HEK293 (cell line): ENCODE data around the gene SYDE1.

Experiments
- EGR2 ChIP-seq: fragments of 450-650 bp; formaldehyde crosslinking; IDR thresholded peaks from 2 replicates; pipeline ENCODE4 v1.5.1; 2016; ENCODE audit warnings: low read depth, missing biosample characterization, missing genetic modification characterization
- GLIS1 ChIP-seq: fragments of 450-650 bp; formaldehyde crosslinking; IDR thresholded peaks from 2 replicates; pipeline ENCODE4 v1.5.1; 2016; ENCODE audit warnings: missing biosample characterization, missing genetic modification characterization
- OVOL3 ChIP-seq: fragments of 450-650 bp; formaldehyde crosslinking; IDR thresholded peaks from 2 replicates; pipeline ENCODE4 v1.5.1; 2016; ENCODE audit warnings: missing biosample characterization, missing genetic modification characterization
- REPIN1 ChIP-seq: fragments of 450-650 bp; formaldehyde crosslinking; IDR thresholded peaks from 2 replicates; pipeline ENCODE4 v1.5.1; 2017; ENCODE audit warnings: missing biosample characterization, missing genetic modification characterization, low read depth
- ZIC2 ChIP-seq: fragments of 450-650 bp; formaldehyde crosslinking; IDR thresholded peaks from 2 replicates; pipeline ENCODE4 v1.5.1; 2016; ENCODE audit warnings: missing biosample characterization, missing genetic modification characterization
- ZNF114 ChIP-seq: fragments of 450-650 bp; formaldehyde crosslinking; IDR thresholded peaks from 2 replicates; pipeline ENCODE4 v1.5.0; 2017; ENCODE audit warnings: missing biosample characterization, missing genetic modification characterization
- ZNF16 ChIP-seq: fragments of 450-650 bp; formaldehyde crosslinking; IDR thresholded peaks from 2 replicates; pipeline ENCODE4 v1.5.1; 2016; ENCODE audit warnings: low read depth, missing biosample characterization, missing genetic modification characterization
- ZNF2 ChIP-seq: fragments of 450-650 bp; formaldehyde crosslinking; IDR thresholded peaks from 2 replicates; pipeline ENCODE4 v1.5.1; 2016; ENCODE audit warnings: missing biosample characterization, missing genetic modification characterization
- ZNF221 ChIP-seq: fragments of 450-650 bp; formaldehyde crosslinking; IDR thresholded peaks from 2 replicates; pipeline ENCODE4 v1.5.1; 2017; ENCODE audit warnings: missing biosample characterization, missing genetic modification characterization, borderline replicate concordance
- ZNF23 ChIP-seq: fragments of 450-650 bp; formaldehyde crosslinking; IDR thresholded peaks from 2 replicates; pipeline ENCODE4 v1.5.1; 2016; ENCODE audit warnings: missing biosample characterization, missing genetic modification characterization, borderline replicate concordance
- ZNF426 ChIP-seq: fragments of 450-650 bp; formaldehyde crosslinking; IDR thresholded peaks from 2 replicates; pipeline ENCODE4 v1.5.1; 2017; ENCODE audit warnings: missing biosample characterization, missing genetic modification characterization, mild to moderate bottlenecking, inconsistent platforms, moderate library complexity
- ZNF548 ChIP-seq: fragments of 450-650 bp; formaldehyde crosslinking; IDR thresholded peaks from 2 replicates; pipeline ENCODE4 v1.5.1; 2016; ENCODE audit warnings: missing biosample characterization, missing genetic modification characterization
- ZNF596 ChIP-seq: fragments of 450-650 bp; IDR thresholded peaks from 2 replicates; pipeline ENCODE4 v1.5.0; 2018; ENCODE audit warnings: missing biosample characterization, mild to moderate bottlenecking, missing genetic modification characterization, moderate library complexity
- ZNF626 ChIP-seq: fragments of 450-650 bp; sonication (Bioruptor Pico); formaldehyde crosslinking; IDR thresholded peaks from 2 replicates; pipeline ENCODE4 v1.5.1; 2018; ENCODE audit warnings: missing biosample characterization, missing genetic modification characterization, inconsistent platforms
- ZNF658 ChIP-seq: fragments of 450-650 bp; formaldehyde crosslinking; IDR thresholded peaks from 2 replicates; pipeline ENCODE4; 2016; ENCODE audit warnings: missing biosample characterization, missing genetic modification characterization
- ZNF747 ChIP-seq: fragments of 450-650 bp; formaldehyde crosslinking; IDR thresholded peaks from 2 replicates; pipeline ENCODE4 v1.5.1; 2016; ENCODE audit warnings: missing biosample characterization, missing genetic modification characterization
- ZNF76 ChIP-seq: fragments of 450-650 bp; formaldehyde crosslinking; IDR thresholded peaks from 2 replicates; pipeline ENCODE4; 2016; ENCODE audit warnings: low read depth, missing biosample characterization, missing genetic modification characterization, borderline replicate concordance
- ZNF768 ChIP-seq: fragments of 450-650 bp; formaldehyde crosslinking; IDR thresholded peaks from 2 replicates; pipeline ENCODE4 v1.5.1; 2018; ENCODE audit warnings: missing biosample characterization, mild to moderate bottlenecking, missing genetic modification characterization
- ZNF777 ChIP-seq: fragments of 450-650 bp; formaldehyde crosslinking; IDR thresholded peaks from 2 replicates; pipeline ENCODE4 v1.5.1; 2017; ENCODE audit warnings: missing biosample characterization, missing genetic modification characterization, borderline replicate concordance
- ZNF830 ChIP-seq: fragments of 450-650 bp; IDR thresholded peaks from 2 replicates; pipeline ENCODE4 v1.5.0; 2018; ENCODE audit warnings: missing biosample characterization, missing genetic modification characterization, low read depth, mild to moderate bottlenecking, moderate library complexity
- ZXDB ChIP-seq: fragments of 450-650 bp; formaldehyde crosslinking; IDR thresholded peaks from 2 replicates; pipeline ENCODE4 v1.5.1; 2016; ENCODE audit warnings: missing biosample characterization, missing genetic modification characterization
- TF ChIP-seq, protein P1 (sequence below): fragments of 450-650 bp; IDR thresholded peaks from 2 replicates; pipeline ENCODE4 v1.5.1; 2018; ENCODE audit warnings: missing biosample characterization, mild to moderate bottlenecking, missing genetic modification characterization
- TF ChIP-seq, protein P2 (sequence below): fragments of 450-650 bp; formaldehyde crosslinking; IDR thresholded peaks from 2 replicates; pipeline ENCODE4 v1.5.1; 2016; ENCODE audit warnings: missing biosample characterization, missing genetic modification characterization
- TF ChIP-seq, protein P3 (sequence below): fragments of 450-650 bp; formaldehyde crosslinking; IDR thresholded peaks from 2 replicates; pipeline ENCODE4 v1.5.1; 2016; ENCODE audit warnings: missing biosample characterization, missing genetic modification characterization
- TF ChIP-seq, protein P4 (sequence below): fragments of 450-650 bp; formaldehyde crosslinking; IDR thresholded peaks from 2 replicates; pipeline ENCODE4 v1.5.1; 2017; ENCODE audit warnings: missing biosample characterization, missing genetic modification characterization
- TF ChIP-seq, protein P5 (sequence below): fragments of 450-650 bp; formaldehyde crosslinking; IDR thresholded peaks from 2 replicates; pipeline ENCODE4 v1.5.1; 2016; ENCODE audit warnings: missing biosample characterization, missing genetic modification characterization
- TF ChIP-seq, protein P6 (sequence below): fragments of 450-650 bp; formaldehyde crosslinking; IDR thresholded peaks from 2 replicates; pipeline ENCODE4 v1.5.1; 2017; ENCODE audit warnings: missing biosample characterization, missing genetic modification characterization

SYDE1 gene

DNA sequence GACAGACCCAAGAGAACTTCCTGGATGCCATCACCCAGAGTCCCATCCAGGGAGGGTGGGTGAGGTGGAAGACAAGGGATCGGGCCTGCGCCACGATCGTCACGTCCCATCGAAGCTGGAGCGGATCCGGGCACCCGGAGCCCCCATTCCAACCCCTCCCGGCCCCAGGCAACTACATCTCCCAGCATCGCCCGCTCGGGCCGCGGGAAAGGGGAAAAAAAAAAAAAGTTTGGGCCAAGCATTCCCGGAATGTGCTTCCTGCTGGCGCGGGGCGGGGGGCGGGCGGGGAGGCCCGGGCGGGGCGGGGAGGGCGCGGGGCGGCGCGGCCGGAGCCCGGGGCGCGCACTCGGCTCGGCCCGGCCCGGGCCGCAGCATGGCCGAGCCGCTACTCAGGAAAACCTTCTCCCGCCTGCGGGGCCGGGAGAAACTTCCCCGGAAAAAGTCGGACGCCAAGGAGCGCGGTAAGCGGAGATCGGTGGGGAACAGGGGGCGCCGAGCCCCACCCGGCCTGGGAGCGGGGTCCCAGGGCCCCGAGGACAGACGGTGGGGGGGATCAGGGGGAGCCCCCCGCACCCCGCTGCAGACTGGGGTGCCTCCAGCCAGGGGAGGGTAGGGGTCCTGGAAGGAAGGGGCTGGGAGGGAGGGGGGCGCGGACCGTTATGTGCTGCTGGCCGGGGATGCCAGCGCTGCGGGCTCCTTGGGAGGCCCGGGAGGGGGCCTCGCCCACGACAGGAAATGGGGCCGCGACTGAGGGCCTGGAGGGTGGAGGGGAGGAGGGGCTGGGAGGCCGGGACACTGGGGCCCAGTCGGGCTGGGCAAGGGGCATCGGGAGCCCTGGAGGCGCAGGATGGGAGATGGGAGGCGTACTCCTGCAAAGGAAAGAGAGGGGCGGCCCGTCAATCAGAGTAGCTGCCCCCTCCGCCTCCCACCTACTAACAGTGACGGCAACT is at the start of gene SYDE1 (continued):
- TF ChIP-seq, protein P1, sequence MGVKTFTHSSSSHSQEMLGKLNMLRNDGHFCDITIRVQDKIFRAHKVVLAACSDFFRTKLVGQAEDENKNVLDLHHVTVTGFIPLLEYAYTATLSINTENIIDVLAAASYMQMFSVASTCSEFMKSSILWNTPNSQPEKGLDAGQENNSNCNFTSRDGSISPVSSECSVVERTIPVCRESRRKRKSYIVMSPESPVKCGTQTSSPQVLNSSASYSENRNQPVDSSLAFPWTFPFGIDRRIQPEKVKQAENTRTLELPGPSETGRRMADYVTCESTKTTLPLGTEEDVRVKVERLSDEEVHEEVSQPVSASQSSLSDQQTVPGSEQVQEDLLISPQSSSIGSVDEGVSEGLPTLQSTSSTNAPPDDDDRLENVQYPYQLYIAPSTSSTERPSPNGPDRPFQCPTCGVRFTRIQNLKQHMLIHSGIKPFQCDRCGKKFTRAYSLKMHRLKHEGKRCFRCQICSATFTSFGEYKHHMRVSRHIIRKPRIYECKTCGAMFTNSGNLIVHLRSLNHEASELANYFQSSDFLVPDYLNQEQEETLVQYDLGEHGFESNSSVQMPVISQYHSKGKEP (tag by site-specific recombination) = no peak
- TF ChIP-seq EGR2 (tag by site-specific recombination) (peak; percentile 39; the same call in 1 of the 2 replicates), ZNF548 (tag by site-specific recombination) (no peak), ZNF426 (tag by site-specific recombination) (no peak), ZNF777 (tag by site-specific recombination) (no peak), ZXDB (tag by site-specific recombination) (peak; percentile 5), GLIS1 (tag by site-specific recombination) (peak; percentile 62), ZNF221 (no peak), ZNF16 (tag by site-specific recombination) (no peak), ZNF23 (tag by site-specific recombination) (no peak), ZNF830 (tag by site-specific recombination) (no peak), ZNF747 (tag by site-specific recombination) (no peak), REPIN1 (tag by site-specific recombination) (no peak), ZNF596 (no peak), ZNF626 (tag by site-specific recombination) (no peak), ZIC2 (tag by site-specific recombination) (peak; percentile 56), ZNF658 (tag by site-specific recombination) (no peak), ZNF768 (tag by site-specific recombination) (no peak), ZNF2 (no peak), ZNF114 (tag by site-specific recombination) (no peak), OVOL3 (no peak), ZNF76 (tag by site-specific recombination) (peak; percentile 23; the same call in 1 of the 2 replicates)
- TF ChIP-seq, protein P2, sequence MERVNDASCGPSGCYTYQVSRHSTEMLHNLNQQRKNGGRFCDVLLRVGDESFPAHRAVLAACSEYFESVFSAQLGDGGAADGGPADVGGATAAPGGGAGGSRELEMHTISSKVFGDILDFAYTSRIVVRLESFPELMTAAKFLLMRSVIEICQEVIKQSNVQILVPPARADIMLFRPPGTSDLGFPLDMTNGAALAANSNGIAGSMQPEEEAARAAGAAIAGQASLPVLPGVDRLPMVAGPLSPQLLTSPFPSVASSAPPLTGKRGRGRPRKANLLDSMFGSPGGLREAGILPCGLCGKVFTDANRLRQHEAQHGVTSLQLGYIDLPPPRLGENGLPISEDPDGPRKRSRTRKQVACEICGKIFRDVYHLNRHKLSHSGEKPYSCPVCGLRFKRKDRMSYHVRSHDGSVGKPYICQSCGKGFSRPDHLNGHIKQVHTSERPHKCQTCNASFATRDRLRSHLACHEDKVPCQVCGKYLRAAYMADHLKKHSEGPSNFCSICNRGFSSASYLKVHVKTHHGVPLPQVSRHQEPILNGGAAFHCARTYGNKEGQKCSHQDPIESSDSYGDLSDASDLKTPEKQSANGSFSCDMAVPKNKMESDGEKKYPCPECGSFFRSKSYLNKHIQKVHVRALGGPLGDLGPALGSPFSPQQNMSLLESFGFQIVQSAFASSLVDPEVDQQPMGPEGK (tag by site-specific recombination) = peak; percentile 43
- TF ChIP-seq, protein P3, sequence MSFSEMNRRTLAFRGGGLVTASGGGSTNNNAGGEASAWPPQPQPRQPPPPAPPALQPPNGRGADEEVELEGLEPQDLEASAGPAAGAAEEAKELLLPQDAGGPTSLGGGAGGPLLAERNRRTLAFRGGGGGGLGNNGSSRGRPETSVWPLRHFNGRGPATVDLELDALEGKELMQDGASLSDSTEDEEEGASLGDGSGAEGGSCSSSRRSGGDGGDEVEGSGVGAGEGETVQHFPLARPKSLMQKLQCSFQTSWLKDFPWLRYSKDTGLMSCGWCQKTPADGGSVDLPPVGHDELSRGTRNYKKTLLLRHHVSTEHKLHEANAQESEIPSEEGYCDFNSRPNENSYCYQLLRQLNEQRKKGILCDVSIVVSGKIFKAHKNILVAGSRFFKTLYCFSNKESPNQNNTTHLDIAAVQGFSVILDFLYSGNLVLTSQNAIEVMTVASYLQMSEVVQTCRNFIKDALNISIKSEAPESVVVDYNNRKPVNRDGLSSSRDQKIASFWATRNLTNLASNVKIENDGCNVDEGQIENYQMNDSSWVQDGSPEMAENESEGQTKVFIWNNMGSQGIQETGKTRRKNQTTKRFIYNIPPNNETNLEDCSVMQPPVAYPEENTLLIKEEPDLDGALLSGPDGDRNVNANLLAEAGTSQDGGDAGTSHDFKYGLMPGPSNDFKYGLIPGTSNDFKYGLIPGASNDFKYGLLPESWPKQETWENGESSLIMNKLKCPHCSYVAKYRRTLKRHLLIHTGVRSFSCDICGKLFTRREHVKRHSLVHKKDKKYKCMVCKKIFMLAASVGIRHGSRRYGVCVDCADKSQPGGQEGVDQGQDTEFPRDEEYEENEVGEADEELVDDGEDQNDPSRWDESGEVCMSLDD (tag by site-specific recombination) = peak; percentile 89
- TF ChIP-seq, protein P4, sequence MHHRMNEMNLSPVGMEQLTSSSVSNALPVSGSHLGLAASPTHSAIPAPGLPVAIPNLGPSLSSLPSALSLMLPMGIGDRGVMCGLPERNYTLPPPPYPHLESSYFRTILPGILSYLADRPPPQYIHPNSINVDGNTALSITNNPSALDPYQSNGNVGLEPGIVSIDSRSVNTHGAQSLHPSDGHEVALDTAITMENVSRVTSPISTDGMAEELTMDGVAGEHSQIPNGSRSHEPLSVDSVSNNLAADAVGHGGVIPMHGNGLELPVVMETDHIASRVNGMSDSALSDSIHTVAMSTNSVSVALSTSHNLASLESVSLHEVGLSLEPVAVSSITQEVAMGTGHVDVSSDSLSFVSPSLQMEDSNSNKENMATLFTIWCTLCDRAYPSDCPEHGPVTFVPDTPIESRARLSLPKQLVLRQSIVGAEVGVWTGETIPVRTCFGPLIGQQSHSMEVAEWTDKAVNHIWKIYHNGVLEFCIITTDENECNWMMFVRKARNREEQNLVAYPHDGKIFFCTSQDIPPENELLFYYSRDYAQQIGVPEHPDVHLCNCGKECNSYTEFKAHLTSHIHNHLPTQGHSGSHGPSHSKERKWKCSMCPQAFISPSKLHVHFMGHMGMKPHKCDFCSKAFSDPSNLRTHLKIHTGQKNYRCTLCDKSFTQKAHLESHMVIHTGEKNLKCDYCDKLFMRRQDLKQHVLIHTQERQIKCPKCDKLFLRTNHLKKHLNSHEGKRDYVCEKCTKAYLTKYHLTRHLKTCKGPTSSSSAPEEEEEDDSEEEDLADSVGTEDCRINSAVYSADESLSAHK (tag by site-specific recombination) = no peak
- TF ChIP-seq, protein P5, sequence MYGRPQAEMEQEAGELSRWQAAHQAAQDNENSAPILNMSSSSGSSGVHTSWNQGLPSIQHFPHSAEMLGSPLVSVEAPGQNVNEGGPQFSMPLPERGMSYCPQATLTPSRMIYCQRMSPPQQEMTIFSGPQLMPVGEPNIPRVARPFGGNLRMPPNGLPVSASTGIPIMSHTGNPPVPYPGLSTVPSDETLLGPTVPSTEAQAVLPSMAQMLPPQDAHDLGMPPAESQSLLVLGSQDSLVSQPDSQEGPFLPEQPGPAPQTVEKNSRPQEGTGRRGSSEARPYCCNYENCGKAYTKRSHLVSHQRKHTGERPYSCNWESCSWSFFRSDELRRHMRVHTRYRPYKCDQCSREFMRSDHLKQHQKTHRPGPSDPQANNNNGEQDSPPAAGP (tag by site-specific recombination) = no peak
- TF ChIP-seq, protein P6, sequence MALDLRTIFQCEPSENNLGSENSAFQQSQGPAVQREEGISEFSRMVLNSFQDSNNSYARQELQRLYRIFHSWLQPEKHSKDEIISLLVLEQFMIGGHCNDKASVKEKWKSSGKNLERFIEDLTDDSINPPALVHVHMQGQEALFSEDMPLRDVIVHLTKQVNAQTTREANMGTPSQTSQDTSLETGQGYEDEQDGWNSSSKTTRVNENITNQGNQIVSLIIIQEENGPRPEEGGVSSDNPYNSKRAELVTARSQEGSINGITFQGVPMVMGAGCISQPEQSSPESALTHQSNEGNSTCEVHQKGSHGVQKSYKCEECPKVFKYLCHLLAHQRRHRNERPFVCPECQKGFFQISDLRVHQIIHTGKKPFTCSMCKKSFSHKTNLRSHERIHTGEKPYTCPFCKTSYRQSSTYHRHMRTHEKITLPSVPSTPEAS (tag by site-specific recombination) = no peak
